GM18951 (cell line): ENCODE measurements around the gene MINK1.

Experiments used
- POLR2A ChIP-seq: IDR thresholded peaks from 4 replicates; pipeline ENCODE4 v1.6.1; 2011; ENCODE audit warnings: mild to moderate bottlenecking; ENCODE audit not compliant: insufficient read length, insufficient read depth; ENCODE audit errors: extremely low read depth
- in situ Hi-C: fragments of 300-500 bp; cut with MboI; formaldehyde crosslinking; loops from one replicate; pipeline ENCODE4 v1.12.0; 2022; ENCODE audit warnings: low sequenced_read_pairs, mixed read lengths, inconsistent platforms; ENCODE audit not compliant: unreplicated experiment

MINK1 gene

DNA sequence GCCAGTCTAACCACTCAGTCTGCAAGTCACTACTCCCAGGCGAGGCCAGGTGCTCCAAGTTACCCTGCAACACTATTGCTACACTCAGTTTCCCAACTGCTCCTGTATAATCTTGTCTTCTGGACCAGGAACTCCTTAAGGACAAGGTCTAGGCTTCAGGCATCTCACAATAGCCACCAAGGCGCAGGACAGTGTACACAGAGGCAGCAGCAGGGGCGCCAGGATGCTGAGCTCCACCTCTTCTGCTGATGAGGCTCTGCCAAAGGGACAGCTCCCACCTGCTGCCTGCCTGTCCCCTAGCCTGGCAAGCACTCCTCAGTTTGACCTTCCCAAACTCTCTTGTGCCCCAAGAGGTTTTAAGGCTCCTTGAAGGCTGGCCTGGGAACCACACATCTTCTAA lies 103.3 kb downstream of the MINK1 start:
- no peak for TF ChIP-seq POLR2A
- in situ Hi-C loops = no loop called here

DNA sequence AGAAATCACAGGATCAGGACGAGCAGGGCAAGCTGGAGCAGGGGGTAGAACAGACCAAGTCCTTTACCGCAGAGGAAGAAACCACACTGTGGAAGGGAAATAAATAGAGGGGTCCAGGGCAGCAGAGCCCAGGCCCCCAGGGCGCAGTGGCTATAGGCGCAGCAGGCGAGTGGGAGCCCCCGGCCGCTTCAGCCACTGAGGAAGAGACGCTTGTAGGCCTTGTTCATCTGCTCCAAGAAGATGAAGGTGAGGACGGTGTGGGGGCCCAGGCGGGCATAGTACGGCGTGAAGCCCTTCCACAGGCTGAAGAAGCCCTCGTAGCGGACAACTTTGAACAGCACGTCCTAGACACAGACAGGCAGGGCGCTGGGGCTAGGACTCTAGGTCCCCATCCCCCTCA lies 104.4 kb downstream of the MINK1 start:
- in situ Hi-C loops = no loop called here
- TF ChIP-seq POLR2A = no peak

- TF ChIP-seq POLR2A = no peak
- in situ Hi-C loops = no loop called here
These were observed 104.9 kb downstream of the MINK1 start for GRCh38 chr17:4938069-4938491.

GRCh38 chr17:4938688-4939545 lies 105.8 kb downstream of the MINK1 start:
- in situ Hi-C loops = no loop called here

DNA sequence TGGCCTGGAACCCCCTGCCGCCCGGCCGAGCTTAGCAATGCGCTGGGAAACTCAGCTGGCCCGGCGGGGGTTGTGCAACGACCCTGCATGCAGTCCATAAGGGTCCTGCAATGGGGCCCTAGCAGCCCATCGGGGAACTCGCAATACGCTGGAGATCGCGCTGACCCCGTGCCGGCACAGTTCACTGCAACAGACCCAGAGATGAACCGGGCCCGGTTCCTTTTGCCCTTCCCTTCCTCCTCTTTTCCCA lies 106.3 kb downstream of the MINK1 start:
- no peak for TF ChIP-seq POLR2A

More at GRCh38 chr17:4938688-4939545, 105.8 kb downstream of the MINK1 start:
- no peak for TF ChIP-seq POLR2A

GRCh38 chr17:4939796-4940554 lies 106.8 kb downstream of the MINK1 start, which contains the start of the genes RNF167 and SLC25A11:
Gene RNF167 (plus strand): TSS chr17:4940268. CDS start chr17:4940910, 642 bp downstream.
Gene SLC25A11 (minus strand): TSS chr17:4940046. CDS start chr17:4939910, 136 bp downstream.
- in situ Hi-C loops = no loop called here
- TF ChIP-seq POLR2A = peak; percentile 97

More for the DNA sequence above, 106.3 kb downstream of the MINK1 start:
- in situ Hi-C loops = no loop called here

DNA sequence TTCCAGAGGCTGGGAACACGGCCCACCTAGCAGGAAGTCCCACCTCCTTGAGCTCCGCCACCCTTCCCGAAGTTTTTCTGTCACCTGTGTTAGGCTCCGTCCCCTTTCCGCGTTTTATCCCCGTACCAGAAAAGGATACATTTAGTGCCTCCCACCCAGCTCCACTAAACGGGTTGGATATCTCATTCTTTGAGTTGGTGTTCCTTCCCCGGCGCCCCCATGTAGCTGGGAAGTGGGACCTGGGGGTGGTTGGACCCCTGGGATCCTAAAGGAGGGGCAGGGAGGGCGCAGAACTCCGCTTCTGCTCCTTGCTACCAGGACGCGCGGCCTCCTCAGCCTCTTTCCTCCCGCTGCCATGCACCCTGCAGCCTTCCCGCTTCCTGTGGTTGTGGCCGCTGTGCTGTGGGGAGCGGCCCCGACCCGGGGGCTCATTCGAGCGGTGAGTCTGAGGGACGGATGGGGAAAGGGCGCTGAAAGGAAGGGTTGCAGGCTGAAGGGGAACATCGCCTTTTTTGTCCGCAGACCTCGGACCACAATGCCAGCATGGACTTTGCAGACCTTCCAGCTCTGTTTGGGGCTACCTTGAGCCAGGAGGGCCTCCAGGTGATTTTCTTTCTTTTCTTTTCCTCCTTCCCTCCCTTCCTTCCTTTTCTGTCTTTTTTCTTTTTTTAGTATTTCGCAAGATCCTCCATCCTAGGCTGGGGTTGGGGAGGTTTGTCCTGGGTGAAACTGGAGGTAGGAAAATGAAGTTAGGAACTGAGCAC lies 107.6 kb downstream of the MINK1 start:
- TF ChIP-seq POLR2A = no peak
- in situ Hi-C loops = no loop called here

DNA sequence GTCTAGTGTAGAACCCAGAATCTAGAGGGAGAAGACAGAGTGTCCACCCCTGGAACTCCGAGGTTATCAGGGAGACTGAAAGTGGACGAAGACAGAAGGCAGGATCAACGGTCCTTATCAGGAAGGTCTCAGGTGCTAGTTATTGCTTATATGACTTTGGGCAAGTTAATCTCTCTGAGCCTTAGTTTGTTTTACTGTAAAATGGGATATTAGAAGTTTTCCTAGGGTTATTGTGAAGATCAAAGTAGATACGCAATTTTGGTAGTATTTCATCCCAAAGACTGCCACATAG lies 108.1 kb downstream of the MINK1 start:
- in situ Hi-C loops = no loop called here
- no peak for TF ChIP-seq POLR2A

DNA sequence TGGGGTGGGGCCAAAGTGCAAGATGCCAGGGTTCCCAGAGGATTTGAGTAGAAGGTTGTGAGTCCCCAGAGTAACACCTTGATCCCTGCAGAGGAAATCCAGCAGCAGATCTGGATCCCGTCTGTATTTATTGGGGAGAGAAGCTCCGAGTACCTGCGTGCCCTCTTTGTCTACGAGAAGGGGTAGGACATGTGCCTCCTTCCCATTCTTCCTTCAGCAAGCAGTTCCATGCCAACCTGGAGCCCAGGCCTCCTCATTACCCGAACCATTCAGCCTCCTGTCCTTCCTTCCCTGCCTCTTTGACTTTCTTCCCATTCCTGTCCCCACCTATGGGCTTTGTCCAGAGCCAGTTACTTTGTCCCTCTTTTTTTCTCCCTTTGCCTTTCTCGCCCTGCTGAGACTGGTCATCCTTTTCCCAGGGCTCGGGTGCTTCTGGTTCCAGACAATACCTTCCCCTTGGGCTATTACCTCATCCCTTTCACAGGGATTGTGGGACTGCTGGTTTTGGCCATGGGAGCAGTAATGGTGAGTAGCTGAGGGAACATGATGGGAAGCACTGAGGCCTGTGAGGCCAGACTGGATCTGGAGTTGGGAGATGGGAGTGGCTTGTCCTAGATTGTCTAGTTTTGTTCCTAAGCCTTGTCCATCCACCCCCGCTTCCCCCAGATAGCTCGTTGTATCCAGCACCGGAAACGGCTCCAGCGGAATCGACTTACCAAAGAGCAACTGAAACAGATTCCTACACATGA lies 109.8 kb downstream of the MINK1 start:
- no peak for TF ChIP-seq POLR2A
- in situ Hi-C loops = no loop called here

DNA sequence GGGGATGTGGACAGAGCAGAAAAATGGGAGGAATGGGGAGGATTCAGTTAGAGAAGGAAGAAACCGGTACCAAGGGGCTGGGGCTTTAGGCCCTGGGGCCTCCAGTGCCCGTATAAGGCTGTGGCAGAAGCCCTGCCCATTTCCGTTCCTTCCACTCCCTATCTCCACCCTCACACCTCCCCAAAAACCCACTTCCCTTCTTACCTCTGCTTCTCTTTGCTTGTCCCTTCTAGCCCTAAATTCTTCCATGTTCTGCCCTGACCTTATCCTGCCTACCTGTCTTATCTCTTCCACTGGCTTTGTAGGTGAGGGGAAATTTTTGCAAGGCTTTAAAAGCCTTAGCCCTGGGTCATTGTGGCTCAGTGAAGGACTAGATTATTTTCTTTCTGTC lies 111.0 kb downstream of the MINK1 start:
- peak; percentile 33 for TF ChIP-seq POLR2A
- in situ Hi-C loops = no loop called here

DNA sequence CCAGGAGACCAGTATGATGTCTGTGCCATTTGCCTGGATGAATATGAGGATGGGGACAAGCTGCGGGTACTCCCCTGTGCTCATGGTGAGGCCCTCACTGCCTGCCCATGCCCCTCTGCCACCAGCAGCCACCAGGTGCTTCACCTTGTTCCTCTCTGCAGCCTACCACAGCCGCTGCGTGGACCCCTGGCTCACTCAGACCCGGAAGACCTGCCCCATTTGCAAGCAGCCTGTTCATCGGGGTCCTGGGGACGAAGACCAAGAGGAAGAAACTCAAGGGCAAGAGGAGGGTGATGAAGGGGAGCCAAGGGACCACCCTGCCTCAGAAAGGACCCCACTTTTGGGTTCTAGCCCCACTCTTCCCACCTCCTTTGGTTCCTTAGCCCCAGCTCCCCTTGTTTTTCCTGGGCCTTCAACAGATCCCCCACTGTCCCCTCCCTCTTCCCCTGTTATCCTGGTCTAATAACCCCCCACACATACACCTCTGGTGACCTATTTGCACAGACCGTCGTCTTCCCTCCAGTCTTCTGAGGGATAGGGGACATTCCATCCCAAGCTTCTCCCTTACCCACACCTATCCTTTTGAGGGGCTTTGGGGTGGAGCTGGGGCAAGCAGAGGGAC lies 111.5 kb downstream of the MINK1 start:
- in situ Hi-C loops = no loop called here
- no peak for TF ChIP-seq POLR2A

DNA sequence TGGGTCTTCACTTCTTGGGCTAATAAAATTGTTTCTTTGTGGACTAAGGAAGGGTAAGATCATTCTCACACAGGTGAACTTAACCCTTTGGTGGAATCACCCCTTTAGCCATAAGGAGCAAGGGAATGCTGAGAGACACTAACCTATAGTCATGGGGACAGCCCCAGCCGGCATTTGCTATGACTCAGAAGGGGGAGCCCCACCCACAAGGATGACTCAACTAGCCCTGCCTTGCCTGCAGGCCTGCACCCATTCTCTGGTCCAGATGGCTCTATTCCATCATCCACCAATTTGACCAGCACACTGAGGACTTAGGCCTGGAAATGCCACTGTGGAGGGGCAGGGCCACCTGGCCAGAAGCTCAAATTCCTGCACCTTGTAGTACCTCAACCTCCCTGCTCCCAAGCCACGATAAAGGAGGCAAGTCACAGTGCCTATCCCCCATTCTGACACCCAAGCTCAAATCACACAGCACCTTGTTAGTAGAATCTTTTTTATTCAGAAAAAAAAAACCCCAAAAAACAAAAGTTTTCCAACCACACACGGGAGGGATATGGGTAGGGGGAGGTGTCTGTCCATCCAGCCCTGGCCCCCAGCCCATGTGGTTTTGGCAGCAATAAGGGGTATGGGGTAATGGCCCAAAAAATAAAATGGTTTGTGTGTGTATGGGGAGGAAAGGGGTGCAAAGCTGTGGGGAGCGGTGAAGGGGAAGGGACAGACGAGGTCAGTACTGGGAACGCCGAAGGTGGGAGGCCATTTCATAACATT lies 112.2 kb downstream of the MINK1 start:
- peak; percentile 60 for TF ChIP-seq POLR2A
- in situ Hi-C loops = no loop called here

DNA sequence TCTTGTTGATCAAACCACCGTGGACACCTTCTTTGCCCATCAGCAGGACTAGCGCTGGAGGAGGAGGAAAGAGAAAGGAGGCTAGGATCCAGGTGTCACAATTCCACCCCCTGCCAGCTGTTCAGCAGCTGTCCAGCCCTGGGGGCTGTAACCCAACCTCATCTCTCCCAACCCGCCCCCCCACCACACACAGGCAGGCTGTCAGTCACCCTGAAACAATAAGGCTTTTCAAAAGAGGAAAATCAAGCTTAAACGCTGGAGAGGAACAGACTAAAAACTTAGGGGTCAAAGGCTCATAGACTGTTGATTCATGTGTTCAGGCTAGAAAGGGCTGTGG lies 112.8 kb downstream of the MINK1 start:
- TF ChIP-seq POLR2A = no peak
- in situ Hi-C loops = no loop called here
